Mesendoderm (in vitro differentiated cells): ENCODE data around the gene S100A3.
"Not testable (repeated sequence)": the region's sequence is repeated elsewhere in the genome, so short reads cannot be mapped to it uniquely, and the experiment has no call there.

Experiments used
- DNase-seq: peaks from one replicate; pipeline ENCODE4 v3.0.0; 2013
- H2AK5ac ChIP-seq: 2 replicates; pipeline ENCODE4 v1.6.1; 2013; ENCODE audit warnings: low read length, inconsistent platforms
- H2BK120ac ChIP-seq: 2 replicates; pipeline ENCODE4 v1.6.1; 2013; ENCODE audit warnings: low read depth, mild to moderate bottlenecking, low read length, moderate library complexity, mixed read lengths
- H2BK15ac ChIP-seq: replicated peaks from 2 replicates; pipeline ENCODE4 v1.6.1; 2013; ENCODE audit warnings: low read depth, mild to moderate bottlenecking, moderate library complexity
- H2BK5ac ChIP-seq: 2 replicates; pipeline ENCODE4 v1.6.1; 2013; ENCODE audit warnings: low read length, inconsistent platforms
- H3K18ac ChIP-seq: 2 replicates; pipeline ENCODE4 v1.6.1; 2013; ENCODE audit warnings: mild to moderate bottlenecking, low read length, mixed read lengths
- H3K23ac ChIP-seq: one replicate; pipeline ENCODE4 v1.6.1; 2013; ENCODE audit warnings: low read length
- H3K27ac ChIP-seq: 2 replicates; pipeline ENCODE4 v1.5.1; 2013; ENCODE audit warnings: low read depth, mild to moderate bottlenecking, inconsistent platforms, low read length, moderate library complexity
- H3K27me3 ChIP-seq: 2 replicates; pipeline ENCODE4 v1.6.1; 2013; ENCODE audit warnings: low read length, control low read depth, mild to moderate bottlenecking, inconsistent platforms; ENCODE audit not compliant: insufficient read depth, poor library complexity
- H3K36me3 ChIP-seq: 2 replicates; pipeline ENCODE4 v1.6.1; 2013; ENCODE audit warnings: low read length, inconsistent platforms; ENCODE audit not compliant: control insufficient read depth, insufficient read depth
- H3K4ac ChIP-seq: one replicate; pipeline ENCODE4 v1.6.1; 2013; ENCODE audit warnings: low read depth, mild to moderate bottlenecking, low read length, moderate library complexity
- H3K4me1 ChIP-seq: 2 replicates; pipeline ENCODE4 v1.6.1; 2013; ENCODE audit warnings: low read depth, low read length, inconsistent platforms; ENCODE audit not compliant: control insufficient read depth
- H3K4me2 ChIP-seq: 2 replicates; pipeline ENCODE4 v1.6.1; 2013; ENCODE audit warnings: low read length
- H3K4me3 ChIP-seq: 2 replicates; pipeline ENCODE4 v1.5.1; 2013; ENCODE audit warnings: mild to moderate bottlenecking, low read length
- H3K56ac ChIP-seq: one replicate; pipeline ENCODE4 v1.6.1; 2013; ENCODE audit warnings: low read length
- H3K79me1 ChIP-seq: 2 replicates; pipeline ENCODE4 v1.6.1; 2013; ENCODE audit warnings: low read length, inconsistent platforms
- H3K79me2 ChIP-seq: 2 replicates; pipeline ENCODE4 v1.6.1; 2013; ENCODE audit warnings: mild to moderate bottlenecking, low read length; ENCODE audit not compliant: control insufficient read depth, insufficient read depth
- H3K9ac ChIP-seq: 2 replicates; pipeline ENCODE4 v1.6.1; 2013; ENCODE audit warnings: low read length, inconsistent platforms
- H4K5ac ChIP-seq: one replicate; pipeline ENCODE4 v1.6.1; 2013; ENCODE audit warnings: low read length
- H4K8ac ChIP-seq: one replicate; pipeline ENCODE4 v1.6.1; 2013; ENCODE audit warnings: low read depth, mild to moderate bottlenecking, control low read depth, low read length, moderate library complexity
- WGBS: extraction: QIAGEN DNeasy Blood & Tissue Kit; methylation state at CpG from one replicate; pipeline ENCODE4 v1.1.7; 2013; ENCODE audit warnings: low lambda C conversion rate, missing lambda C conversion rate; ENCODE audit not compliant: insufficient coverage; ENCODE audit errors: extremely low coverage; 5-methylcytosine and 5-hydroxymethylcytosine counted together

The S100A3 gene

GRCh38 chr1:153582836-153583235 lies 33.8 kb upstream of the S100A3 start:
- WGBS = no CpG with 5 or more reads among the region's 34 CpGs
- H3K4me2 ChIP-seq = not testable (repeated sequence)

GRCh38 chr1:153578936-153579335 lies 29.9 kb upstream of the S100A3 start:
- DNase-seq = peak; percentile 96
- Histone ChIP-seq H4K5ac (no peak overlapping the region), H3K4ac (no peak overlapping the region), H3K18ac (no peak overlapping the region), H3K4me1 (peaks cover 11% of the 10 kb centered on the region), H3K4me2 (no peak overlapping the region), H2AK5ac (peak overlapping the region; percentile 85), H3K4me3 (no peak overlapping the region), H3K27ac (peak overlapping the region; percentile 93), H3K27me3 (no peaks in the 10 kb centered on the region), H3K56ac (peak overlapping the region; percentile 73), H2BK120ac (no peak overlapping the region), H2BK5ac (peak overlapping the region; percentile 81), H3K23ac (no peak overlapping the region), H4K8ac (no peak overlapping the region), H3K9ac (no peak overlapping the region), H3K79me2 (no peaks in the 10 kb centered on the region), H2BK15ac (no peak overlapping the region), H3K79me1 (no peaks in the 10 kb centered on the region), H3K36me3 (no peaks in the 10 kb centered on the region)
- no CpG with 5 or more reads among the region's 3 CpGs for WGBS

More at GRCh38 chr1:153582836-153583235, 33.8 kb upstream of the S100A3 start:
- H2AK5ac ChIP-seq, H3K27ac ChIP-seq, H2BK5ac ChIP-seq, H3K79me1 ChIP-seq, H3K56ac ChIP-seq, DNase-seq, H4K5ac ChIP-seq, H3K9ac ChIP-seq, H3K79me2 ChIP-seq, H3K18ac ChIP-seq, H3K4me3 ChIP-seq, H2BK15ac ChIP-seq, H3K23ac ChIP-seq, H3K4ac ChIP-seq, H2BK120ac ChIP-seq, H3K36me3 ChIP-seq, H4K8ac ChIP-seq, H3K4me1 ChIP-seq, H3K27me3 ChIP-seq: not testable (repeated sequence)

- peak; percentile 96 for DNase-seq
Measured at GRCh38 chr1:153578490-153578889, 29.4 kb upstream of the S100A3 start.

GRCh38 chr1:153577624-153578051 lies 28.6 kb upstream of the S100A3 start:
- Histone ChIP-seq H3K4me3 (no peak overlapping the region), H3K4me1 (peaks cover 11% of the 10 kb centered on the region), H3K79me1 (no peaks in the 10 kb centered on the region), H3K4me2 (no peak overlapping the region), H3K27ac (peak overlapping the region; percentile 31), H3K56ac (peak overlapping the region; percentile 70), H3K18ac (peak overlapping the region; percentile 13), H4K8ac (no peak overlapping the region), H2BK5ac (peak overlapping the region; percentile 14), H2AK5ac (peak overlapping the region; percentile 81), H2BK15ac (no peak overlapping the region), H2BK120ac (peak overlapping the region; percentile 14), H3K36me3 (no peaks in the 10 kb centered on the region), H3K4ac (peak overlapping the region; percentile 64), H3K79me2 (no peaks in the 10 kb centered on the region), H4K5ac (no peak overlapping the region), H3K23ac (no peak overlapping the region), H3K9ac (no peak overlapping the region), H3K27me3 (no peaks in the 10 kb centered on the region)
- peak; percentile 39 for DNase-seq
- no CpG with 5 or more reads among the region's 9 CpGs for WGBS

More at GRCh38 chr1:153578490-153578889, 29.4 kb upstream of the S100A3 start:
- H2AK5ac ChIP-seq = no peak overlapping the region
- H3K79me1 ChIP-seq = no peaks in the 10 kb centered on the region
- H3K18ac ChIP-seq = peak overlapping the region; percentile 33
- H4K8ac ChIP-seq = no peak overlapping the region
- peak overlapping the region; percentile 75 for H2BK15ac ChIP-seq
- H2BK120ac ChIP-seq = peak overlapping the region; percentile 94
- H2BK5ac ChIP-seq = peak overlapping the region; percentile 66
- H3K4me3 ChIP-seq = no peak overlapping the region
- peak overlapping the region; percentile 83 for H3K23ac ChIP-seq
- peak overlapping the region; percentile 76 for H3K27ac ChIP-seq
- H4K5ac ChIP-seq = no peak overlapping the region
- no peaks in the 10 kb centered on the region for H3K79me2 ChIP-seq
- H3K4me2 ChIP-seq = no peak overlapping the region
- H3K36me3 ChIP-seq = no peaks in the 10 kb centered on the region
- H3K9ac ChIP-seq = no peak overlapping the region
- H3K4ac ChIP-seq = peak overlapping the region; percentile 75
- H3K56ac ChIP-seq = peak overlapping the region; percentile 78
- H3K27me3 ChIP-seq = no peaks in the 10 kb centered on the region
- H3K4me1 ChIP-seq = peaks cover 11% of the 10 kb centered on the region

GRCh38 chr1:153577138-153577537 lies 28.1 kb upstream of the S100A3 start:
- H4K5ac ChIP-seq = no peak overlapping the region
- no peak overlapping the region for H2BK5ac ChIP-seq
- H2AK5ac ChIP-seq = no peak overlapping the region
- no peak overlapping the region for H2BK15ac ChIP-seq
- peak overlapping the region; percentile 64 for H3K4ac ChIP-seq
- no peak overlapping the region for H2BK120ac ChIP-seq
- H3K23ac ChIP-seq = no peak overlapping the region
- WGBS = no CpG with 5 or more reads among the region's 4 CpGs
- no peaks in the 10 kb centered on the region for H3K79me1 ChIP-seq
- no peak overlapping the region for H3K18ac ChIP-seq
- peaks cover 11% of the 10 kb centered on the region for H3K4me1 ChIP-seq
- no peaks in the 10 kb centered on the region for H3K27me3 ChIP-seq
- H4K8ac ChIP-seq = no peak overlapping the region
- H3K9ac ChIP-seq = no peak overlapping the region
- no peak overlapping the region for H3K4me3 ChIP-seq
- no peaks in the 10 kb centered on the region for H3K36me3 ChIP-seq
- H3K79me2 ChIP-seq = no peaks in the 10 kb centered on the region
- no peak overlapping the region for H3K56ac ChIP-seq
- H3K4me2 ChIP-seq = no peak overlapping the region
- no peak overlapping the region for H3K27ac ChIP-seq
- DNase-seq = no peak

GRCh38 chr1:153575497-153575896 lies 26.4 kb upstream of the S100A3 start:
- not testable (repeated sequence) for H3K79me2 ChIP-seq, H3K27me3 ChIP-seq, H3K36me3 ChIP-seq, H2BK5ac ChIP-seq, H3K79me1 ChIP-seq, H3K23ac ChIP-seq, H4K8ac ChIP-seq, H3K9ac ChIP-seq, H2AK5ac ChIP-seq, H4K5ac ChIP-seq, H2BK120ac ChIP-seq, H2BK15ac ChIP-seq, H3K4me2 ChIP-seq, H3K4ac ChIP-seq, H3K18ac ChIP-seq, H3K4me3 ChIP-seq, H3K27ac ChIP-seq, H3K56ac ChIP-seq, DNase-seq
- H3K4me1 ChIP-seq = peaks cover 11% of the 10 kb centered on the region
- WGBS = no CpG with 5 or more reads among the region's 10 CpGs
